SK-N-SH treated with all-trans-retinoic acid at 6 μM for 48 hours (cell line): Measurements from ENCODE around the gene AVEN.

Experiments
- ARNTL ChIP-seq: fragments of 450-650 bp; formaldehyde crosslinking; IDR thresholded peaks from 2 replicates; pipeline ENCODE4 v1.5.0; 2020; ENCODE audit warnings: low read depth, mild to moderate bottlenecking, moderate library complexity, borderline replicate concordance
- ESRRG ChIP-seq: fragments of 250-450 bp; sonication (Bioruptor Pico); IDR thresholded peaks from 2 replicates; pipeline ENCODE4 v1.6.1; 2021; ENCODE audit warnings: mild to moderate bottlenecking
- GLIS3 ChIP-seq: fragments of 250-450 bp; sonication (Bioruptor Pico); IDR thresholded peaks from 2 replicates; pipeline ENCODE4 v1.5.0; 2020; ENCODE audit warnings: mild to moderate bottlenecking, moderate library complexity
- ISL1 ChIP-seq: fragments of 250-450 bp; sonication (Bioruptor Pico); IDR thresholded peaks from 2 replicates; pipeline ENCODE4 v2.1.2; 2022; ENCODE audit warnings: mild to moderate bottlenecking, moderate library complexity
- PPARA ChIP-seq: fragments of 250-450 bp; sonication (Bioruptor Pico); IDR thresholded peaks from 2 replicates; pipeline ENCODE4 v1.5.0; 2020; ENCODE audit warnings: mild to moderate bottlenecking, borderline replicate concordance
- RARB ChIP-seq: fragments of 250-450 bp; sonication (Bioruptor Pico); IDR thresholded peaks from 2 replicates; pipeline ENCODE4 v1.8.0; 2021; ENCODE audit warnings: mild to moderate bottlenecking, moderate library complexity
- SNAI2 ChIP-seq: fragments of 250-450 bp; sonication (Bioruptor Pico); IDR thresholded peaks from 2 replicates; pipeline ENCODE4 v1.5.0; 2020; ENCODE audit warnings: mild to moderate bottlenecking, moderate library complexity
- TCF4 ChIP-seq: fragments of 250-450 bp; sonication (Bioruptor Pico); IDR thresholded peaks from 2 replicates; pipeline ENCODE4 v1.8.0; 2021; ENCODE audit warnings: mild to moderate bottlenecking, moderate library complexity, borderline replicate concordance
- ZFP3 ChIP-seq: fragments of 250-450 bp; sonication (Bioruptor Pico); IDR thresholded peaks from 2 replicates; pipeline ENCODE4 v1.5.0; 2020; ENCODE audit warnings: mild to moderate bottlenecking, moderate library complexity
- ZFP30 ChIP-seq: fragments of 450-650 bp; formaldehyde crosslinking; IDR thresholded peaks from 2 replicates; pipeline ENCODE4 v1.5.0; 2022; ENCODE audit warnings: mild to moderate bottlenecking, moderate library complexity
- TF ChIP-seq, protein P1 (sequence below): fragments of 250-450 bp; sonication (Bioruptor Pico); IDR thresholded peaks from 2 replicates; pipeline ENCODE4 v1.8.0; 2020; ENCODE audit warnings: mild to moderate bottlenecking, moderate library complexity, borderline replicate concordance
- TF ChIP-seq, protein P2 (sequence below): fragments of 250-450 bp; sonication (Bioruptor Pico); IDR thresholded peaks from 2 replicates; pipeline ENCODE4 v1.5.1; 2021; ENCODE audit warnings: mild to moderate bottlenecking, moderate library complexity
- TF ChIP-seq, protein P3 (sequence below): fragments of 250-450 bp; sonication (Bioruptor Pico); IDR thresholded peaks from 2 replicates; pipeline ENCODE4 v1.5.0; 2020; ENCODE audit warnings: mild to moderate bottlenecking, moderate library complexity
- TF ChIP-seq, protein P4 (sequence below): fragments of 250-450 bp; sonication (Bioruptor Pico); IDR thresholded peaks from 2 replicates; pipeline ENCODE4 v1.8.0; 2021; ENCODE audit warnings: low read depth, mild to moderate bottlenecking, moderate library complexity, borderline replicate concordance

DNA sequence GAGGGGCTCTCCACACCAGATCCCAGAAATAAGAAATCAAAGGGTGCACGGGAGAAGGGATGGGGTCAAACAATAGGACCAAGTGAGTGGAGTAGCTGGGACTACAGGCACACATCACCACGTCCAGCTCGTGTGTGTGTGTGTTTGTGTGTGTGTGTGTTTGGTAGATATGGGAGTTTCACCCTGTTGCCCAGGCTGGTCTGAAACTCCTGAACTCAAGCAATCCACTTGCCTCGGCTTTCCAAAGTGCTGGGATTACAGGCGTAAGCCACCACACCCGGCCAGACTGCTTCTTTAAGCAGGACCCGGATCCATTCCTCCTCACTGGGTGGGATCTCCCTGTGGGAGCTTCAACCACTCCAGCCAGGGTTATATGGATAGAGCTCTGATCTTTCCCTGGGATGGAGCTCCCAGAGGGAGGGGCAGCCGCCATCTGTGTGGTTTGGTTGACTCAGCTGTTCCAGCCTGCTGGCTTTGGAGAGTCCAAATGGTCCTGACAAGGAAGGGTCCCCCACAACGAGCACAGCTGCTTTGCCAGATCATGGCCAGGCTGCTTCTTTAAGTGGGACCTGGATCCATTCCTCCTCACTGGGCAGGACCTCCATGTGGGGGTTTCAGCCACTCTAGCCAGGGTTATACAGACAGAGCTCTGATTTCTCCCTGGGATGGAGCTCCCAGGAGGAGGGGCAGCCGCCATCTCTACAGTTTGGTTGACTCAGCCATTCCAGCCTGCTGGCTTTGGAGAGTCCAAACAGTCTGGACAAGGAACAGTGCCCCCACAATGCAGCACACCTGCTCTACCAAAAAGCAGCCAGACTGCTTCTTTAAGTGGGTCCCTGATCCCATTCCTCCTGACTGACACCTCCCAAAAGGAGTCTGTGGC, 9.1 kb upstream of the AVEN start:
- TF ChIP-seq, protein P1, sequence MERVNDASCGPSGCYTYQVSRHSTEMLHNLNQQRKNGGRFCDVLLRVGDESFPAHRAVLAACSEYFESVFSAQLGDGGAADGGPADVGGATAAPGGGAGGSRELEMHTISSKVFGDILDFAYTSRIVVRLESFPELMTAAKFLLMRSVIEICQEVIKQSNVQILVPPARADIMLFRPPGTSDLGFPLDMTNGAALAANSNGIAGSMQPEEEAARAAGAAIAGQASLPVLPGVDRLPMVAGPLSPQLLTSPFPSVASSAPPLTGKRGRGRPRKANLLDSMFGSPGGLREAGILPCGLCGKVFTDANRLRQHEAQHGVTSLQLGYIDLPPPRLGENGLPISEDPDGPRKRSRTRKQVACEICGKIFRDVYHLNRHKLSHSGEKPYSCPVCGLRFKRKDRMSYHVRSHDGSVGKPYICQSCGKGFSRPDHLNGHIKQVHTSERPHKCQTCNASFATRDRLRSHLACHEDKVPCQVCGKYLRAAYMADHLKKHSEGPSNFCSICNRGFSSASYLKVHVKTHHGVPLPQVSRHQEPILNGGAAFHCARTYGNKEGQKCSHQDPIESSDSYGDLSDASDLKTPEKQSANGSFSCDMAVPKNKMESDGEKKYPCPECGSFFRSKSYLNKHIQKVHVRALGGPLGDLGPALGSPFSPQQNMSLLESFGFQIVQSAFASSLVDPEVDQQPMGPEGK (CRISPR knock-in tag) = no peak
- TF ChIP-seq TCF4 (no peak), ISL1 (CRISPR knock-in tag) (no peak), ARNTL (CRISPR knock-in tag) (no peak), ZFP3 (CRISPR knock-in tag) (no peak), ESRRG (CRISPR knock-in tag) (no peak), PPARA (CRISPR knock-in tag) (no peak), SNAI2 (CRISPR knock-in tag) (no peak), ZFP30 (CRISPR knock-in tag) (no peak), RARB (CRISPR knock-in tag) (no peak), GLIS3 (CRISPR knock-in tag) (no peak)
- TF ChIP-seq, protein P2, sequence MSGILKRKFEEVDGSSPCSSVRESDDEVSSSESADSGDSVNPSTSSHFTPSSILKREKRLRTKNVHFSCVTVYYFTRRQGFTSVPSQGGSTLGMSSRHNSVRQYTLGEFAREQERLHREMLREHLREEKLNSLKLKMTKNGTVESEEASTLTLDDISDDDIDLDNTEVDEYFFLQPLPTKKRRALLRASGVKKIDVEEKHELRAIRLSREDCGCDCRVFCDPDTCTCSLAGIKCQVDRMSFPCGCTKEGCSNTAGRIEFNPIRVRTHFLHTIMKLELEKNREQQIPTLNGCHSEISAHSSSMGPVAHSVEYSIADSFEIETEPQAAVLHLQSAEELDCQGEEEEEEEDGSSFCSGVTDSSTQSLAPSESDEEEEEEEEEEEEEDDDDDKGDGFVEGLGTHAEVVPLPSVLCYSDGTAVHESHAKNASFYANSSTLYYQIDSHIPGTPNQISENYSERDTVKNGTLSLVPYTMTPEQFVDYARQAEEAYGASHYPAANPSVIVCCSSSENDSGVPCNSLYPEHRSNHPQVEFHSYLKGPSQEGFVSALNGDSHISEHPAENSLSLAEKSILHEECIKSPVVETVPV (CRISPR knock-in tag) = no peak
- TF ChIP-seq, protein P3, sequence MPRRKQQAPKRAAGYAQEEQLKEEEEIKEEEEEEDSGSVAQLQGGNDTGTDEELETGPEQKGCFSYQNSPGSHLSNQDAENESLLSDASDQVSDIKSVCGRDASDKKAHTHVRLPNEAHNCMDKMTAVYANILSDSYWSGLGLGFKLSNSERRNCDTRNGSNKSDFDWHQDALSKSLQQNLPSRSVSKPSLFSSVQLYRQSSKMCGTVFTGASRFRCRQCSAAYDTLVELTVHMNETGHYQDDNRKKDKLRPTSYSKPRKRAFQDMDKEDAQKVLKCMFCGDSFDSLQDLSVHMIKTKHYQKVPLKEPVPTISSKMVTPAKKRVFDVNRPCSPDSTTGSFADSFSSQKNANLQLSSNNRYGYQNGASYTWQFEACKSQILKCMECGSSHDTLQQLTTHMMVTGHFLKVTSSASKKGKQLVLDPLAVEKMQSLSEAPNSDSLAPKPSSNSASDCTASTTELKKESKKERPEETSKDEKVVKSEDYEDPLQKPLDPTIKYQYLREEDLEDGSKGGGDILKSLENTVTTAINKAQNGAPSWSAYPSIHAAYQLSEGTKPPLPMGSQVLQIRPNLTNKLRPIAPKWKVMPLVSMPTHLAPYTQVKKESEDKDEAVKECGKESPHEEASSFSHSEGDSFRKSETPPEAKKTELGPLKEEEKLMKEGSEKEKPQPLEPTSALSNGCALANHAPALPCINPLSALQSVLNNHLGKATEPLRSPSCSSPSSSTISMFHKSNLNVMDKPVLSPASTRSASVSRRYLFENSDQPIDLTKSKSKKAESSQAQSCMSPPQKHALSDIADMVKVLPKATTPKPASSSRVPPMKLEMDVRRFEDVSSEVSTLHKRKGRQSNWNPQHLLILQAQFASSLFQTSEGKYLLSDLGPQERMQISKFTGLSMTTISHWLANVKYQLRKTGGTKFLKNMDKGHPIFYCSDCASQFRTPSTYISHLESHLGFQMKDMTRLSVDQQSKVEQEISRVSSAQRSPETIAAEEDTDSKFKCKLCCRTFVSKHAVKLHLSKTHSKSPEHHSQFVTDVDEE = no peak
- TF ChIP-seq, protein P4, sequence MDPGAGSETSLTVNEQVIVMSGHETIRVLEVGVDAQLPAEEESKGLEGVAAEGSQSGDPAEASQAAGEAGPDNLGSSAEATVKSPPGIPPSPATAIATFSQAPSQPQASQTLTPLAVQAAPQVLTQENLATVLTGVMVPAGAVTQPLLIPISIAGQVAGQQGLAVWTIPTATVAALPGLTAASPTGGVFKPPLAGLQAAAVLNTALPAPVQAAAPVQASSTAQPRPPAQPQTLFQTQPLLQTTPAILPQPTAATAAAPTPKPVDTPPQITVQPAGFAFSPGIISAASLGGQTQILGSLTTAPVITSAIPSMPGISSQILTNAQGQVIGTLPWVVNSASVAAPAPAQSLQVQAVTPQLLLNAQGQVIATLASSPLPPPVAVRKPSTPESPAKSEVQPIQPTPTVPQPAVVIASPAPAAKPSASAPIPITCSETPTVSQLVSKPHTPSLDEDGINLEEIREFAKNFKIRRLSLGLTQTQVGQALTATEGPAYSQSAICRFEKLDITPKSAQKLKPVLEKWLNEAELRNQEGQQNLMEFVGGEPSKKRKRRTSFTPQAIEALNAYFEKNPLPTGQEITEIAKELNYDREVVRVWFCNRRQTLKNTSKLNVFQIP (CRISPR knock-in tag) = no peak
